ENCODE measurements around the gene RNF168.
A peak's percentile ranks its signal among the peaks of the same experiment; 100 is the strongest.
"Not testable (repeated sequence)": the region's sequence is repeated elsewhere in the genome, so short reads cannot be mapped to it uniquely, and the experiment has no call there.

Gene RNF168

DNA sequence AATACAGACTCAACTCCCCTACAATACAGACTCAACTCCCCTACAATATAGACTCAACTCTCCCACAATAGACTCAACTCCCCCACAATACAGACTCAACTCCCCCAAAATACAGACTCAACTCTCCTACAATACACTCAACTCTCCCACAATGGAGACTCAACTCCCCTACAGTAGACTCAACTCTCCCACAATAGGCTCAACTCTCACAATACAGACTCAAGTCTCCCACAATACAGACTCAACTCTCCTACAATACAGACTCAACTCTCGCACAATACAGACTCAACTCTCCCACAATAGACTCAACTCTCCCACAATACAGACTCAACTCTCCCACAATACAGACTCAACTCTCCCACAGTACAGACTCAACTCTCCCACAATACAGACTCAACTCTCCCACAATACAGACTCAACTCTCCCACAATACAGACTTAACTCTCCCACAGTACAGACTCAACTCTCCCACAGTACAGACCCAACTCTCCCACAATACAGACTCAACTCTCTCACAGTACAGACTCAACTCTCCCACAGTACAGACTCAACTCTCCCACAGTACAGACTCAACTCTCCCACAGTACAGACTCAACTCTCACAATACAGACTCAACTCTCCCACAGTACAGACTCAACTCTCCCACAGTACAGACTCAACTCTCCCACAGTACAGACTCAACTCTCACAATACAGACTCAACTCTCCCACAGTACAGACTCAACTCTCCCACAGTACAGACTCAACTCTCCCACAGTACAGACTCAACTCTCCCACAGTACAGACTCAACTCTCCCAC is 40.7 kb downstream of the RNF168 start:
- DNase-seq: not testable (repeated sequence)

- no peak for DNase-seq
Observed at GRCh38 chr3:196458063-196458462, 45.5 kb downstream of the RNF168 start.

DNA sequence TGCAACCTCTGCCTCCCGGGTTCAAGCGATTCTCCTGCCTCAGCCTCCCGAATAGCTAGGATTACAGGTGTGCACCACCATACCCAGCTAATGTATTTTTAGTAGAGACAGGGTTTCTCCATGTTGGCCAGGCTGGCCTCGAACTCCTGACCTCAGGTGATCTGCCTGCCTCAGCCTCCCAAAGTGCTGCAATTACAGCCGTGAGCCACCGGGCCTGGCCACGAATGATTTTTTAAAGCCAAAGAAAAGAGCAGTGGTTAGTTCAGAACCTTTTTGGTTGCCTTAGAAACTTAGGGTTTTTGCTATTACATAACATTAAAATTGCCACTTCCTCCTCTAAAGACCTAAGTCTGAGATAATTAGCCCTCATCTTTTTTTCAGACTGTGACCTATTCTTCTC is 46.1 kb downstream of the RNF168 start:
- not testable (repeated sequence) for DNase-seq

DNA sequence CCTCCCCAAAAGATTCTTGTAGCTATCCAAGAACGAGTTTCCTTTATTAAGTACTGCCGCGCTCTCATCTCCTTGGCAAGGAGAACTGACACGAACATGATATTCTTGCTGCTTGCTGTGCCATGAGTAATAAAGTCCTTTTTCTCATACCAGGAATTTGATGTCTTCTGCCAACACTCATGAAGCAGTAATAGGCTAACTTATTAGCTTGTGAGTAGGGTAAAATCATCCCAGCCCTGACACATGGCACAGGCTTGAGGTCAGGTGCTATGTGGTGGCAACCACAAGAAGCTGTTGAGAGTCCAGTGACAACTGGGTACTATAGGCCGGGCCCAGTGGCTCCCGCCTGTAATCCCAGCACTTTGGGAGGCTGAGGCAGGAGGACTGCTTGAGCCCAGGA is 48.6 kb downstream of the RNF168 start:
- DNase-seq: no peak

- not testable (repeated sequence) for DNase-seq
Observed at GRCh38 chr3:196445391-196445790, 58.2 kb downstream of the RNF168 start.

- DNase-seq: no peak
Observed at GRCh38 chr3:196444500-196444894, 59.1 kb downstream of the RNF168 start.

GRCh38 chr3:196440696-196441095 is 62.9 kb downstream of the RNF168 start:
- DNase-seq: no peak

GRCh38 chr3:196440041-196440537 is 63.5 kb downstream of the RNF168 start:
- DNase-seq: no peak

DNA sequence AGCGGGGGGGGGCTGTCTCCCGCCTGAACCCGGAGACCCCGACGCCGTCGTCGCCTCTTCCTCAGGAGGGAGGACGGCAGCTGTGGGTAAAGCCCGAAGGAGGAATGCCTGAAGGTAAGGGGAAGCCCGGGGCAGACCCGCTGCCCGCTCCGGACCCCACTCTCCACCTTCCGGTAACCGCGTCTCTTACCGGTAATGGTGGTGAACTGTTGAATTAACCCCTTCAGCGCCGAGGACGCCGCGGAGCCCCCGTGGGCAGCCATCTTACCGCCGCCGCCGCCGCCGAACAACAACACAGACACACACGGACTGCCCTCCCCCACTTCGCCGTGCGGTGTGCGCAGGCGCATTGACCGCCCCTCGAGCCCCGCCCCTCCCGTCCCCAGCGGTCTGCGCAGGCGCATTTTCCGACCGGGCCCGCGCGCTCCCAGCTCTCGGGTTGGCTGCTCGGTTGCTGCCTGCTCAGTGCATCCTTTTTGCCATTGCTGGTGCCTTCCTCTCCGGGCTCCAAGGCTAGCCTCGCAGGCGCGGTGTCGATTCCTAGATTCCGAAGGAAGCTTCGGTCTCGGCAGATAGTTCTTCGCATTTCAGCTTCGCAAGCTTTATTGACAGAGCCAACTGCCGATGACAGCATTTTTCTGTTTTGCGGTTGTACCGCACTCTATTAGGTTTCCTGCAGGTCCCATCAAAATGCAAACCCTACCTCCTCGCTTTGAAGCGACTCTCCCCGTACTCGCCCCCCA is 71.3 kb downstream of the RNF168 start, which contains the start of gene UBXN7:
UBXN7 (minus strand) TSS at position 291 of the 743 bp plus-strand sequence; CDS start at position 263, 28 bp downstream.
- peak; percentile 82 to 94 for DNase-seq

DNA sequence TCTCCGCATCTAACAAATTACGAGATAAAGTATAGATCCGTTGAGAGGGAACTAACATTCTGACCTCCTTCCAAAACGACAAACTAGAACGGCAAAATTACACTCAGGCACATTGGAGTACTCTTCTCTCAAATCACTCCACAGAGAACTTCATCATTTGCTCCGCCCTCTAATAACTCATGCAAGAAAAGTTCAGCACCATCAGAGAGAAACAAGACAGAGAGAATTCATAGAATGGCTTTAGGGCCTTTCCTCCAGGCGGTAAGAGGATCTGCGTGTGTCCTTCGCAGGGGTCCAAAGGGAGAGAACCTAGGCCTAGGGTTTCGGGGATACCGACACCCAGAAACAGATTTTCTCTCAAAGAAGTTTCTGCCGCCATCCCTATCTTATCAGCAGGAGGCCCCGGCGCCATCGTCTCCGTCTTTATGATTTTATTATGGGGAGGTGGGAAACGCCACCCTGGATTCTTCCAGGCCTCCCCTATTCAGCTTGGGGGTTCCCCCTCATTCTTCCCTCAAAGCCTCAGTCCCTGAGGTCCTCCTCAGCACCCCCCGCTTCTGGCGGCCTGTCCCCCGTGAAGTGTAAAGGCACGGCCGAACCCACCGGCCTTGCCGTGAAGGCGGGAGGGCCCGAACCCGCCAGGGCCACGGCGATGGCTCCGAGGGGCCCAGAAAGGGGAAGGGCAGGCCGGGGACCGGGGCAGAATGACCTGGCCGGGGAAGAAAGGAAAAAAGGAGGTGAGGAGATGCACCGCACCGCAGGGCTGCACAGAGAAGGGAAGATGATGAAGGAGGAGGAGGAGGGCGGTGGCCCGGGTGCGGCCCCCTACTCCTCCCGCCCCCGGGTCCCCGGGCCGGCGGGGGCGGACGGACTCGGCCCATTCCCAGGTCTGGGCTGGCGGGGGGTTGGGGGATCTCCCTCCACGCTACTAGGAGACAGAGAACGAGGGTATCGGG is 72.1 kb downstream of the RNF168 start:
- no peak for DNase-seq

GRCh38 chr3:196428041-196428440 is 75.5 kb downstream of the RNF168 start:
- DNase-seq: no peak

DNA sequence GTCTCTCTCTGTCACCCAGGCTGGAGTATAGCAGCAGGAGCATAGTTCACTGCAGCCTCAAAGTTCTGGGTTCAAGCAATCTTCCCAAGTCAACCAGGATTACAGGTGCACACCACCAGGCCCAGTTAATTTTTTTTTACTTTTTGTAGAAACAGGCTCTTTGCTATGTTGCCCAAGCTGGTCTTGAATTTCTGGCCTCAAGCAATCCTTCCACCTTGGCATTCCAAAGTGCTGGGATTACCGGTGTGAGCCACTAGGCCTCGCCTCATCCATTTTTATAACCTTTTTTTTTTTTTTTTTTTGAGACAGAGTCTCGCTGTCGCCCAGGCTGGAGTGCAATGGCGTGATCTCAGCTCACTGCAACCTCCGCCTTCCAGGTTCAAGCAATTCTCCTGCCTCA is 79.1 kb downstream of the RNF168 start:
- not testable (repeated sequence) for DNase-seq

GRCh38 chr3:196423044-196423781 is 80.4 kb downstream of the RNF168 start:
- no peak for DNase-seq

DNA sequence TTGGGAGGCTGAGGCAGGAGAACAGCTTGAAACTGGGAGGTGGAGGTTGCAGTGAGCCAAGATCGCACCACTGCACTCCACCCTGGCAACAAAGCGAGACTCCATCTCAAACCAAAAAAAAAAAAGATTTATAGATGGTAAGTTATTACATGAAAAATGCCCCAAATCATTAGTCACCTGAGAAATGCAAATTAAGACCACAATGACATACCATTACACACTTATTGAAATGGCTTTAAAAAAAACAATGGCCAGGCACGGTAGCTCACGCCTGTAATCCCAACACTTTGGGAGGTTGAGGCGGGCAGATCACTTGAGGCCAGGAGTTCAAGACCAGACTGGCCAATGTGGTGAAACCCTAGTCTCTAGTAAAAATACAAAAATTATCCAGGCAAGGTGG is 81.9 kb downstream of the RNF168 start:
- DNase-seq: not testable (repeated sequence)

DNA sequence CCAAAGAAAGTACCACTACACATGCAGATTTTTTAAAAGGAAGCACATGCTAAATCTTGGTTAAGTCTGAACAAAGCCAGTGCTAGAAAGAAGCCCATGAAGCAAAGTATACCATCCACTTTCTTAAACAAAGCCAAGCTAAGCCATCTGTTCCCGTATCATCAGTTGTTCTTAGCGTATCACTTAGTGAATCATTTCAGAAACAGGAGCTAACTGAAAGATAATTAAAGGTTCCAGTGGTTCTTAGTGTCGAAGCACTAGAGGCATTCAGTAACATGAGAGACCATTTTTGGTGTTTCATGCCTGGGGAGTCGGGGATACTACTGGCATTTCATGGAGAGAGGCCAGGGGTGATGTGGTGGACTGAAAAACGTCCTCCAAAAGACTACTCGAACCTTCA is 84.2 kb downstream of the RNF168 start:
- DNase-seq: no peak

Data from NCI-H187 (cell line).